Kidney (tissue), 14 donors: ENCODE data around the gene RTN4RL2. TPM values are rescaled to one million over a fixed set of nuclear protein-coding genes. Genes with fewer than 3 reads are reported as not detected.

Experiments used
- DNase-seq, 5 donors: peaks; one replicate each; pipeline ENCODE4 v3.0.0-alpha.2; 2013 to 2020
- FAIRE-seq: peaks from 2 replicates; lab custom pipeline; 2012; peaks lifted over from hg19 to GRCh38; lab: Jason Lieb, UNC
- H3K27ac ChIP-seq, 2 donors: one replicate each; pipeline ENCODE4 v1.7.0; 2013; ENCODE audit warnings: low read depth in 2 of 2, low read length in 2 of 2, inconsistent platforms in 1 of 2
- H3K27me3 ChIP-seq: one replicate; pipeline ENCODE4 v1.7.1; 2013; ENCODE audit warnings: low read length, inconsistent platforms; ENCODE audit not compliant: control insufficient read depth, insufficient read depth
- H3K36me3 ChIP-seq, 3 donors: one replicate each; pipeline versions ENCODE4 v1.7.0 to v1.7.1; 2013; ENCODE audit warnings: low read length in 3 of 3, control low read depth in 1 of 3, inconsistent platforms in 1 of 3; ENCODE audit not compliant: insufficient read depth in 3 of 3, control insufficient read depth in 2 of 3
- H3K4me1 ChIP-seq, 3 donors: one replicate each; pipeline versions ENCODE4 v1.7.0 to v1.7.1; 2013; ENCODE audit warnings: low read length in 3 of 3, inconsistent platforms in 1 of 3, low read depth in 1 of 3; ENCODE audit not compliant: control insufficient read depth in 2 of 3, insufficient read depth in 2 of 3
- H3K4me3 ChIP-seq, 3 donors: one replicate each; pipeline versions ENCODE4 v1.7.0 to v1.8.1; 2013; ENCODE audit warnings: low read length in 3 of 3, control low read depth in 1 of 3, inconsistent platforms in 1 of 3
- H3K9ac ChIP-seq, 3 donors: one replicate each; pipeline versions ENCODE4 v1.7.0 to v1.7.1; 2013; ENCODE audit warnings: low read length in 3 of 3, control low read depth in 1 of 3, inconsistent platforms in 1 of 3
- H3K9me3 ChIP-seq, 3 donors: one replicate each; pipeline versions ENCODE4 v1.7.0 to v1.7.1; 2013; ENCODE audit warnings: low read length in 3 of 3, control low read depth in 1 of 3, inconsistent platforms in 1 of 3; ENCODE audit not compliant: control insufficient read depth in 2 of 3, insufficient read depth in 1 of 3
- intact Hi-C: fragments of 100-400 bp; cut with DNase I; formaldehyde crosslinking; loops from one replicate; pipeline ENCODE4 v1.11.1; 2022
- polyA plus RNA-seq: library from polyadenylated mRNA; stranded (reverse); fragments of 350-450 nt; fragmentation: Illumina TruSeq; extraction: RNeasy Lipid Tissue Mini Kit (QIAGEN cat#74804); gene quantifications from one replicate; pipeline ENCODE4 v1.2.3, GENCODE V29; 2014; ENCODE audit warnings: low read depth, low replicate concordance; ENCODE audit not compliant: insufficient read depth
- total RNA-seq: library from RNA; stranded (reverse); fragmentation: NEBNext Ultra II Directional; extraction: Animal tissue kit (Norgen Biotek cat#: 25700); gene quantifications from one replicate; pipeline ENCODE4 v1.2.1, GENCODE V29; 2021
- TF ChIP-seq, protein P1 (sequence below): IDR thresholded peaks from 3 replicates; pipeline ENCODE4 v1.5.1; 2012; ENCODE audit warnings: mild to moderate bottlenecking, moderate library complexity, borderline replicate concordance; ENCODE audit not compliant: insufficient read depth; ENCODE audit errors: extremely low read depth
- donor health status: control.
- donor health status: control.
- donor health status: control.
- donor health status: control.
- donor health status: control.
- donor health status: DM: yes; HTN: yes; CAD: no.
- donor health status: Normal renal cell carcinoma (clear cell type).

RTN4RL2 gene
- total and polyA plus RNA-seq, 2 donors from 2014 or later, result 2.6 to 5.5 TPM

DNA sequence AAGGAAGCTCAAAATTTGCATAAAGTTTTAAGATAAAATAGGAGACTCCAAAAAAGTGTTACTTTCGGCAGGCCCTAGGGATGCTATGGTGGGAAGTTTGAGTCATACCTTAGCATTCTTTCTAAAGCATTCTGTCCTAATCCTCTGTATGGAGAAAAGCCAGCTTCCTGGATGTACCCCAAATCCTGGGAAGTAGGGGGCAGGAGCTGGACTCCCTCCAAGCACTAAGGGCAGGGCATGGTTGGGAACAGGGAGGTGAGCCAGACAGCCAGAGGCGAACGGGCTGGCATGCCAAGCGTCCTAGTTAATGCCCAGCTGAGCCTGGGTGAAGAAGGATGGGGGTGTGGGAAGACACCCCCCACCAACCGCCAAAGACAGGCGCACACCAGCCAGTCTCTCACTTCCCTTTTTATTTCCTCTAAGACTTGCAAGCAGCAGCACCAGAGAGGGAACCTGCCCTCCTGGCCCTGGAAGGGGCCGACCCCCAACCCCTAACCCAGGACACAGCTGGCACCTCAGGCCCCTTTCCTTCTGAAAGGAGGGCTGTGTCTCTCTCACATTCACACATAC is 23.9 kb downstream of the RTN4RL2 start:
- no peaks in the 10 kb centered on the region for H3K9me3 ChIP-seq
- H3K9ac ChIP-seq, result no peak overlapping the region
- intact Hi-C loops, result no loop called here
- H3K4me1 ChIP-seq, result peaks cover 0 to 7% (median 0%) of the 10 kb centered on the region in 3 donors
- peaks cover 0 to 5% (median 3%) of the 10 kb centered on the region in 3 donors for H3K36me3 ChIP-seq
- TF ChIP-seq, protein P1, sequence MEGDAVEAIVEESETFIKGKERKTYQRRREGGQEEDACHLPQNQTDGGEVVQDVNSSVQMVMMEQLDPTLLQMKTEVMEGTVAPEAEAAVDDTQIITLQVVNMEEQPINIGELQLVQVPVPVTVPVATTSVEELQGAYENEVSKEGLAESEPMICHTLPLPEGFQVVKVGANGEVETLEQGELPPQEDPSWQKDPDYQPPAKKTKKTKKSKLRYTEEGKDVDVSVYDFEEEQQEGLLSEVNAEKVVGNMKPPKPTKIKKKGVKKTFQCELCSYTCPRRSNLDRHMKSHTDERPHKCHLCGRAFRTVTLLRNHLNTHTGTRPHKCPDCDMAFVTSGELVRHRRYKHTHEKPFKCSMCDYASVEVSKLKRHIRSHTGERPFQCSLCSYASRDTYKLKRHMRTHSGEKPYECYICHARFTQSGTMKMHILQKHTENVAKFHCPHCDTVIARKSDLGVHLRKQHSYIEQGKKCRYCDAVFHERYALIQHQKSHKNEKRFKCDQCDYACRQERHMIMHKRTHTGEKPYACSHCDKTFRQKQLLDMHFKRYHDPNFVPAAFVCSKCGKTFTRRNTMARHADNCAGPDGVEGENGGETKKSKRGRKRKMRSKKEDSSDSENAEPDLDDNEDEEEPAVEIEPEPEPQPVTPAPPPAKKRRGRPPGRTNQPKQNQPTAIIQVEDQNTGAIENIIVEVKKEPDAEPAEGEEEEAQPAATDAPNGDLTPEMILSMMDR, result no peak
- FAIRE-seq (no peak), DNase-seq (no peak)
- no peak overlapping the region for H3K27ac ChIP-seq
- no peaks in the 10 kb centered on the region for H3K27me3 ChIP-seq
- H3K4me3 ChIP-seq, result no peak overlapping the region

DNA sequence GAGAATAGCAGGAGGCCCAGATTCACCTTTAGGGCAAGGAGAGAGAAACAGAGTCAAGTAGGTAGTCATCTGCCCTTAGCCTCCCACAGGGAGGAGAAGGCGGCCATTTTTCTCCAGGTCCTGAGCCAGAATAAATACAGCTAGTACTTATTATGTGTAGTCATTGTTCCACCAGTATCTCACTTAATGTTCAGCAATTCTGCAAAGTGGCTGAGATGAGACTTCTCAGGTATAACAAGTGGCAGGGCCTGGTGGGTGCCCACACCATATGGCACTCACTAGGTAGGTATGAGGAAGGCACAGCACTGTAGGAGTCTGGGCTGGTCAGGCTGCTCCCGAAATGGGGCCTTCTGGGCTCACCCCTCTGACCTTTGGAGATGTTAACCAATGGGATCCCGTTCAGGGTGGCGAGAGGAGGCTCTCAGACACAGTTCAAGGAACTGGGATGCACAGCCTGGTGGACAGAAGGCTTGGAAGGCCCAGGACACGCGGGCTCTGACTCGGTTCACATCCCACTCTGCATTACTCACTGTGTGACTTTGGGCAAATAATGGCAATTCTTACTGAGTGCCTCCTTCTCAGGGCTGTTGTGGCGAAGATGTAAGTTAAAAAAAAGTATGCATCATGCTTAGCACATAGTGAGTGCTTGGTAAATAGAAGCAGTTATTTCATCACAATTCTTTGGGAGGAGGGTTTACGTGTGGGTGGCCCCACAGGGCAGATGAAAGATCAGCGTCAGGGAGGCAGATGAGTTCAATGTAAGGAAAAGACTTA is 25.1 kb downstream of the RTN4RL2 start:
- H3K27ac ChIP-seq, result no peak overlapping the region
- no peaks in the 10 kb centered on the region for H3K9me3 ChIP-seq
- peaks cover 0 to 7% (median 0%) of the 10 kb centered on the region in 3 donors for H3K4me1 ChIP-seq
- FAIRE-seq, result no peak
- peaks cover 0 to 8% (median 3%) of the 10 kb centered on the region in 3 donors for H3K36me3 ChIP-seq
- TF ChIP-seq, protein P1, result no peak
- intact Hi-C loops, result no loop called here
- H3K9ac ChIP-seq, result no peak overlapping the region
- no peak for DNase-seq
- no peaks in the 10 kb centered on the region for H3K27me3 ChIP-seq
- H3K4me3 ChIP-seq, result no peak overlapping the region

DNA sequence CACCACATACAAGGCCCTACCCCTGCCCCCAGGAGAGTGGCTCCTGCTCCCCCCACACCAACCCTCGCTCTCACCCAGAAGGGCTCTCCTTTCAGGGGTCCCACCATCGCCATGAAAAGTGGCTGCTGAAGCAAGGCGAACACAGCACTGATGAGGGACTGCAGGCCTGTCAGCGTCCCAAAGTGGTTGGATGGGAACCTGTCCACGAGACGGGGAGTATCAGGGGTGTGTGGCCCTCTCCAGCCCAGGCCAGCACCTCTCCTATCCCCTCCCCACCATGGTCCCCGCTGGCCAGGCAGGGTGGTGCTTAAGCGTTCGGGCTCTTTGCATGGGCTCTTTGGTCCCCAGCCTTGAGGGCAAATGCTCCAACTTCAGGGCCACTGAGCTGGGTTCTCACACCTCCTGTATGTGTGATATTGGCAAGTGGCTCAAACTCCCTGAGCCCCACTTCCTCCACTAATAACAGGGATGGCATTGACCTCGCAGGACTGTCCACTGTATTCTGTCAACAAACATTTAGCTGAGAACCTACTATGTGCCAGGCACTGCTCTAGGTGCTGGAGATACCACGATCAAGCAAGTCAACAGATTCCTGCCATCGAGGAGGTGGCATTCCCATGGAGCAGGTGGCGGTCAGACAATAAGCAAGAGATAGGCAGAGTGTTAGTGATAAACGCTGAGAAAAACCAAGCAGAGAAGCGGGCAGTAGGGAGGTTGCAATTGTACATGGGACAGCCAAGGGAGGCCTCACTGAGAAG is 26.9 kb downstream of the RTN4RL2 start:
- Histone ChIP-seq H3K4me1 (peaks cover 0 to 5% (median 0%) of the 10 kb centered on the region in 3 donors), H3K27me3 (no peaks in the 10 kb centered on the region), H3K36me3 (peaks cover 0 to 13% (median 3%) of the 10 kb centered on the region in 3 donors), H3K9me3 (no peaks in the 10 kb centered on the region), H3K9ac (no peak overlapping the region), H3K27ac (no peak overlapping the region), H3K4me3 (no peak overlapping the region)
- FAIRE-seq (no peak), DNase-seq (peak in 1 of 5 donors; percentile 24)
- TF ChIP-seq, protein P1, result no peak
- intact Hi-C loops, result no loop called here
